ENCODE results near the gene CROT.

The CROT gene

GRCh38 chr7:87328281-87328680, 17.2 kb upstream of the CROT start:
- in situ Hi-C loops (cut with MboI; ENCODE audit: low pct_unique_long_range_greater_than_20kb, low sequenced_read_pairs, unreplicated experiment): no loop called here
- no peak for DNase-seq (ENCODE audit: low spot score)
- no peak for TF ChIP-seq CTCF (IDR thresholded peaks at IDR 0.05; ENCODE audit: extremely low read depth, insufficient read depth, missing control alignments)

- no peak for DNase-seq (ENCODE audit: low spot score)
- in situ Hi-C loops (cut with MboI; ENCODE audit: low pct_unique_long_range_greater_than_20kb, low sequenced_read_pairs, unreplicated experiment): no loop called here
- TF ChIP-seq CTCF (IDR thresholded peaks at IDR 0.05; ENCODE audit: extremely low read depth, insufficient read depth, missing control alignments): no peak
Measured at GRCh38 chr7:87330316-87330715, 15.1 kb upstream of the CROT start.

GRCh38 chr7:87330942-87331341, 14.5 kb upstream of the CROT start:
- TF ChIP-seq CTCF (IDR thresholded peaks at IDR 0.05; ENCODE audit: extremely low read depth, insufficient read depth, missing control alignments): no peak
- no peak for DNase-seq (ENCODE audit: low spot score)
- in situ Hi-C loops (cut with MboI; ENCODE audit: low pct_unique_long_range_greater_than_20kb, low sequenced_read_pairs, unreplicated experiment): no loop called here

GRCh38 chr7:87331687-87332252, 13.7 kb upstream of the CROT start:
- in situ Hi-C loops (cut with MboI; ENCODE audit: low pct_unique_long_range_greater_than_20kb, low sequenced_read_pairs, unreplicated experiment): no loop called here

GRCh38 chr7:87332321-87332720, 13.1 kb upstream of the CROT start:
- in situ Hi-C loops (cut with MboI; ENCODE audit: low pct_unique_long_range_greater_than_20kb, low sequenced_read_pairs, unreplicated experiment): no loop called here

More at GRCh38 chr7:87331687-87332252, 13.7 kb upstream of the CROT start:
- TF ChIP-seq CTCF (IDR thresholded peaks at IDR 0.05; ENCODE audit: extremely low read depth, insufficient read depth, missing control alignments): no peak
- no peak for DNase-seq (ENCODE audit: low spot score)

GRCh38 chr7:87336136-87336535, 9.3 kb upstream of the CROT start:
- in situ Hi-C loops (cut with MboI; ENCODE audit: low pct_unique_long_range_greater_than_20kb, low sequenced_read_pairs, unreplicated experiment): no loop called here
- DNase-seq (ENCODE audit: low spot score): no peak
- no peak for TF ChIP-seq CTCF (IDR thresholded peaks at IDR 0.05; ENCODE audit: extremely low read depth, insufficient read depth, missing control alignments)

More at GRCh38 chr7:87332321-87332720, 13.1 kb upstream of the CROT start:
- no peak for DNase-seq (ENCODE audit: low spot score)
- no peak for TF ChIP-seq CTCF (IDR thresholded peaks at IDR 0.05; ENCODE audit: extremely low read depth, insufficient read depth, missing control alignments)
